GM12892 (cell line): ENCODE results near the gene PRSS16.

Experiments used
- POLR2A ChIP-seq: IDR thresholded peaks from 2 replicates; pipeline ENCODE4 v1.6.1; 2011; ENCODE audit warnings: low read depth, low read length, control low read depth
- TAF1 ChIP-seq: IDR thresholded peaks from 2 replicates; pipeline ENCODE4 v1.6.1; 2011; ENCODE audit warnings: low read depth, mild to moderate bottlenecking, control low read depth, low read length, borderline replicate concordance

DNA sequence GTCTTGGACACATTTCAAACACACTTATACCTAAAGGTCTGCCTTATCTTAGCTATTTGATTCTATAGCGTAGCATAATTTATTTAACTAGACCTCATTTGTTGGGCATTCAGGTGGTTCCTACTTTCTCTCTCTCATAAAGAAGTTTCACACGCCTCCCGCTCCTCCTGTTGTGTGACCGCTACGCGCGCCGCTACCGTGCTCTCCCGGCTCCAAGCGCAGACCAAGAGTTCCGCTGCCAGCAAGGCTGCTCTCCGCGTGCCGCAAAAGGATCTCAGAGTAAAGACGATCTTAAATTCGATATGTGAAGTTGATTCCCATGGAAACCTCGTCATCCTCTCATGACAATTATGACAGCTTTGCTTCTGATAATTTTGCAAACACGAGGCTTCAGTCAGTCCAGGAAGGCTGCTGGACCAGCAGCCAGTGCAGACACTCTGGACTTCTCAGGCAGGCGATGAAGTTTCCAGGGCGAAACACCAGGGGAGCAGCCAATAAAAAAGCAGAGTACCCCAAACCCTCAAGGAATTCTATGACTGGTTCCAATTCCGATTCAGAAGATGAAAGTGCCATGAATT lies 20.4 kb downstream of the PRSS16 start:
- TF ChIP-seq TAF1 (no peak), POLR2A (no peak)
